Breast epithelium (tissue), 3 donors: ENCODE results near the gene TMEM106A.

Source experiments
- POLR2A ChIP-seq: fragments of 450-650 bp; IDR thresholded peaks from one replicate; pipeline ENCODE4 v1.6.1; 2016; ENCODE audit warnings: antibody characterized with exemption, mild to moderate bottlenecking, moderate library complexity
- POLR2AphosphoS5 ChIP-seq, 3 donors: sonication (generic); formaldehyde crosslinking; IDR thresholded peaks; one replicate each; pipeline ENCODE4 v1.6.1; 2017; ENCODE audit warnings: antibody characterized with exemption in 3 of 3
- TF ChIP-seq, protein P1 (sequence below), 3 donors: fragments of 450-650 bp; IDR thresholded peaks; one replicate each; pipeline ENCODE4 v1.5.1; 2016 to 2017; ENCODE audit warnings: antibody characterized with exemption in 3 of 3, mild to moderate bottlenecking in 3 of 3, moderate library complexity in 3 of 3

DNA sequence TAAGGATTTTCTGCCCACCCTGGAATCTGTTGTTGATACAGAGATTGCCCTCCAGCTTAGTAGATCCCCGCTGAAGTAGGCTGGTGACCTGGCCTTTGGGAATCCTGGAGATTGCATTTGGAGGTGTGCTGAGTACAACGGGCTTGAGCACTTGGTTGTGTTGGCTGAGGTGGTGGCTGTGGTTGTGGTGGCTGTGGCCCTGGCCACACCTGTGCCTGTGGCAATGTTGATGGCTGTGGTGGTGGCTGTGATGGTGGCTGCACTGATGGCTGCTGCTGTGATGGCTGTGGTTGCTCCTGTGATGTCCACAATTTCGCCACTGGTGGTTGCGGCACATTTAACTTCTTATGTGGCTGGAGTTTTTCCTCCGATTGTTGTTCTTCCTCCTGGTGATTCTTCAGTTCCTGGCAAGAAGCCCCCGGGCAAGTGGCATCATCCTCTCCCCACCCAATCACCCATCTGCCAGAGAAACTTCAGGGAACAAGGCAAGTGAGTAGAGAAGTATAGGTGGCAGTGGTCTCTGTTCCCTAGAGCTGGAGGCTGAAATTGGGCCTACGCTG lies 12.6 kb downstream of the TMEM106A start:
- TF ChIP-seq, protein P1, sequence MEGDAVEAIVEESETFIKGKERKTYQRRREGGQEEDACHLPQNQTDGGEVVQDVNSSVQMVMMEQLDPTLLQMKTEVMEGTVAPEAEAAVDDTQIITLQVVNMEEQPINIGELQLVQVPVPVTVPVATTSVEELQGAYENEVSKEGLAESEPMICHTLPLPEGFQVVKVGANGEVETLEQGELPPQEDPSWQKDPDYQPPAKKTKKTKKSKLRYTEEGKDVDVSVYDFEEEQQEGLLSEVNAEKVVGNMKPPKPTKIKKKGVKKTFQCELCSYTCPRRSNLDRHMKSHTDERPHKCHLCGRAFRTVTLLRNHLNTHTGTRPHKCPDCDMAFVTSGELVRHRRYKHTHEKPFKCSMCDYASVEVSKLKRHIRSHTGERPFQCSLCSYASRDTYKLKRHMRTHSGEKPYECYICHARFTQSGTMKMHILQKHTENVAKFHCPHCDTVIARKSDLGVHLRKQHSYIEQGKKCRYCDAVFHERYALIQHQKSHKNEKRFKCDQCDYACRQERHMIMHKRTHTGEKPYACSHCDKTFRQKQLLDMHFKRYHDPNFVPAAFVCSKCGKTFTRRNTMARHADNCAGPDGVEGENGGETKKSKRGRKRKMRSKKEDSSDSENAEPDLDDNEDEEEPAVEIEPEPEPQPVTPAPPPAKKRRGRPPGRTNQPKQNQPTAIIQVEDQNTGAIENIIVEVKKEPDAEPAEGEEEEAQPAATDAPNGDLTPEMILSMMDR (IDR thresholded peaks at IDR 0.05) = no peak
- TF ChIP-seq POLR2A = no peak
- TF ChIP-seq POLR2AphosphoS5 (IDR thresholded peaks at IDR 0.05) = no peak
